HUES64 (cell line): ENCODE measurements around the gene PANX2.
"Not testable (repeated sequence)": the region's sequence is repeated elsewhere in the genome, so short reads cannot be mapped to it uniquely, and the experiment has no call there.

Source experiments
- H3K27ac ChIP-seq: 2 replicates; pipeline ENCODE4 v1.7.0; 2013; ENCODE audit warnings: low read depth, low read length, inconsistent platforms
- H3K27me3 ChIP-seq: 2 replicates; pipeline ENCODE4 v1.6.1; 2013; ENCODE audit warnings: mild to moderate bottlenecking, low read length; ENCODE audit not compliant: insufficient read depth
- H3K36me3 ChIP-seq: 2 replicates; pipeline ENCODE4 v1.6.1; 2013; ENCODE audit warnings: mild to moderate bottlenecking, low read length; ENCODE audit not compliant: insufficient read depth
- H3K4me1 ChIP-seq: 2 replicates; pipeline ENCODE4 v1.6.1; 2013; ENCODE audit warnings: mild to moderate bottlenecking, low read length, moderate library complexity; ENCODE audit not compliant: insufficient read depth
- H3K4me3 ChIP-seq: 2 replicates; pipeline ENCODE4 v1.5.1; 2013; ENCODE audit warnings: mild to moderate bottlenecking, low read length, moderate library complexity
- H3K9ac ChIP-seq: 2 replicates; pipeline ENCODE4 v1.6.1; 2013; ENCODE audit warnings: mild to moderate bottlenecking, low read depth, low read length
- H3K9me3 ChIP-seq: 2 replicates; pipeline ENCODE4 v1.6.1; 2013; ENCODE audit warnings: low read depth, low read length; ENCODE audit not compliant: insufficient read depth
- WGBS: fragments of 150-250, 120-280 bp; methylation state at CpG from one replicate; pipeline ENCODE4 v1.1.7; 2013; ENCODE audit warnings: missing lambda C conversion rate; 5-methylcytosine and 5-hydroxymethylcytosine counted together

Gene PANX2

GRCh38 chr22:50162391-50162956 lies 8.1 kb upstream of the PANX2 start:
- Histone ChIP-seq H3K4me1 (0 out of 2 replicates have a peak, but pooled peaks cover 2% of the 10 kb centered on the region), H3K27ac (no peak overlapping the region), H3K27me3 (peaks cover under 1% of the 10 kb centered on the region; the same call in 1 of the 2 replicates), H3K36me3 (no peaks in the 10 kb centered on the region), H3K9ac (no peak overlapping the region), H3K9me3 (no peaks in the 10 kb centered on the region), H3K4me3 (no peak overlapping the region)
- WGBS = 91% methylated on average over 10 of the region's 10 CpGs

- Histone ChIP-seq H3K4me3 (no peak overlapping the region), H3K27ac (no peak overlapping the region), H3K4me1 (no peaks in the 10 kb centered on the region), H3K9ac (no peak overlapping the region), H3K36me3 (no peaks in the 10 kb centered on the region), H3K27me3 (peaks cover 22% of the 10 kb centered on the region), H3K9me3 (no peaks in the 10 kb centered on the region)
- WGBS = 96% methylated on average over 28 of the region's 28 CpGs
These were observed 5.0 kb upstream of the PANX2 start for GRCh38 chr22:50165436-50166123.

- H3K36me3 ChIP-seq = no peaks in the 10 kb centered on the region
- WGBS = 67% methylated on average over 11 of the region's 11 CpGs
- H3K9ac ChIP-seq = no peak overlapping the region
These were observed 2.6 kb upstream of the PANX2 start for GRCh38 chr22:50167689-50168489.

GRCh38 chr22:50168490-50169180 lies 1.9 kb upstream of the PANX2 start:
- Histone ChIP-seq H3K4me3 (peak overlapping the region; percentile 30; the same call in 1 of the 2 replicates), H3K27me3 (peaks cover 37% of the 10 kb centered on the region)
- 91% methylated on average over 5 of the region's 5 CpGs for WGBS
- H3K9ac ChIP-seq, H3K36me3 ChIP-seq, H3K4me1 ChIP-seq, H3K9me3 ChIP-seq, H3K27ac ChIP-seq: not testable (repeated sequence)

More at GRCh38 chr22:50167689-50168489, 2.6 kb upstream of the PANX2 start:
- H3K4me1 ChIP-seq = peaks cover 3% of the 10 kb centered on the region; the same call in 1 of the 2 replicates
- no peak overlapping the region for H3K4me3 ChIP-seq
- no peak overlapping the region for H3K27ac ChIP-seq
- no peaks in the 10 kb centered on the region for H3K9me3 ChIP-seq
- H3K27me3 ChIP-seq = peaks cover 37% of the 10 kb centered on the region

DNA sequence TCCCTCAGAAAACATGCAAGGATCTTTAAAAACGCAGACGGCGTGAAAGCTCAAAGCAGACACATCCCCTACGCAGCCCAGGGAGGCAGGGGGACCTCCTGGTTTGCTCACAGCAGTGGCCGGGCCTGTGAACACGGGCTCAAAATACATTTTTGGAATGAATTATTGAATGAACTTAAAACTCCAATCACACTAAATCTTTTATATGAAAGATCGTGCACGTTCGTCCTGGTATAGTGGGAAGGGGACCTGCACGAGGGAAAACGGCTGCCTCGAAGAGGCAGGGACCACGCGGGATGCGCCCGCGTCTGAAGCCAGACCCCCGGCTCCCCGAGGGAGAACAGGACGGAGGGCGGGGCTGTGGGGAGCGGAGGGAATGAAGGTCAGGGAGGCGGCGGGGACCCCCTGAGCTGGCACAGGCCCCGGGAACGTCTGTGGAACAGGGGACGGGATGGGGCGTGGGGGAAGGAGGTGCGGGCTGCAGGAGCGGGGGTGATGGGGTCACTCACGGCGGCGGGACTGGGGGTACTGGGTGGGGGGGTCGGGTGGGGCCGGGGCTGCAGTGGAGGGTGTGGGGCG lies 1.3 kb upstream of the PANX2 start:
- Histone ChIP-seq H3K27me3 (peaks cover 37% of the 10 kb centered on the region), H3K9ac (no peak overlapping the region; the same call in 1 of the 2 replicates), H3K4me3 (peak overlapping the region; percentile 48), H3K9me3 (no peaks in the 10 kb centered on the region), H3K4me1 (peaks cover 3% of the 10 kb centered on the region; the same call in 1 of the 2 replicates), H3K36me3 (no peaks in the 10 kb centered on the region), H3K27ac (no peak overlapping the region)
- WGBS = 17% methylated on average over 30 of the region's 36 CpGs

GRCh38 chr22:50169774-50170341 lies 673 bp upstream of the PANX2 start:
- Histone ChIP-seq H3K4me3 (peak overlapping the region; percentile 48), H3K27ac (no peak overlapping the region), H3K9ac (peak overlapping the region; percentile 55; the same call in 1 of the 2 replicates), H3K4me1 (peaks cover 3% of the 10 kb centered on the region; the same call in 1 of the 2 replicates), H3K36me3 (no peaks in the 10 kb centered on the region), H3K27me3 (peaks cover 37% of the 10 kb centered on the region), H3K9me3 (no peaks in the 10 kb centered on the region)
- under 1% methylated on average over 60 of the region's 70 CpGs for WGBS

DNA sequence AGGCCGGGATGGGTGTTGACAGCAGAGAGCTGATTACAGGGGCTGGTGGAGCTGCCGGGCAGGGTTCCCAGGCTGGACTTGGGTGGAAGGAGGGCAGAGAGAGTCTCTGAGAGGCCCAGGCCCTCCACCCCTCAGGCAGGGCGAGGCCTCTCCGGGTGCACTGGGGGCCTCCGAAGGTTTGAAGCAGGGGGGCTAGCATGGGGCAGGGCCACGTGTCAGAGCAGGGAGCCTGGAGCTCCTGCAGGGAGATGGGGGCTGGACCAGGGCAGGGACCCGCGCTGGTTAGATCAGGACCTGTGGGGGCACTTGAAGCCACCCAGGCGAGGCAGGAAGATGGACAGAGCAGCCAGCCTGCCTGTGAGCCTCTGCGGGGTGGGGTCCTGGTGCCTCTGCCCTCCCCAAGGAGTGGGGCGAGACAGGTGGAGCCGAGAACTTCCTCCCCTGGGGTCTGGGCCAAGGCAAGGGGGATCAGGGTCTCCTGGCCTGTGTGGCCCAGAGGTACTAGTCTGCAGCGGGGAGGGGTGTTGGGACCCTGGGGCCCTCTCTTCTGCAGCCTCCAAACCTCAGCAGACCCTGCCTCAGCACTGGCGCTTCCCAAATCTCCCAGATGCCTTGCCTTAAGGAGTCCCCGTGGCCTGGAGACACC lies 911 bp downstream of the PANX2 start:
- WGBS = 68% methylated on average over 15 of the region's 15 CpGs
- Histone ChIP-seq H3K27ac (no peak overlapping the region), H3K4me3 (peak overlapping the region; percentile 75), H3K9ac (peak overlapping the region; percentile 69; the same call in 1 of the 2 replicates), H3K4me1 (peaks cover 3% of the 10 kb centered on the region; the same call in 1 of the 2 replicates), H3K36me3 (no peaks in the 10 kb centered on the region), H3K9me3 (no peaks in the 10 kb centered on the region), H3K27me3 (peaks cover 37% of the 10 kb centered on the region)

GRCh38 chr22:50171965-50172421 lies 1.5 kb downstream of the PANX2 start:
- Histone ChIP-seq H3K27ac (no peak overlapping the region), H3K4me1 (peaks cover 3% of the 10 kb centered on the region; the same call in 1 of the 2 replicates), H3K9ac (no peak overlapping the region), H3K4me3 (no peak overlapping the region), H3K9me3 (no peaks in the 10 kb centered on the region), H3K27me3 (peaks cover 37% of the 10 kb centered on the region), H3K36me3 (no peaks in the 10 kb centered on the region)
- 81% methylated on average over 13 of the region's 13 CpGs for WGBS

- H3K36me3 ChIP-seq = no peaks in the 10 kb centered on the region
- no peak overlapping the region for H3K27ac ChIP-seq
- WGBS = 90% methylated on average over 26 of the region's 26 CpGs
- no peak overlapping the region for H3K4me3 ChIP-seq
- H3K4me1 ChIP-seq = peaks cover 3% of the 10 kb centered on the region; the same call in 1 of the 2 replicates
- H3K9me3 ChIP-seq = no peaks in the 10 kb centered on the region
- no peak overlapping the region for H3K9ac ChIP-seq
- peaks cover 28% of the 10 kb centered on the region for H3K27me3 ChIP-seq
These were observed 2.9 kb downstream of the PANX2 start for GRCh38 chr22:50173311-50173982.
